Peyer's patch (tissue), 4 donors: Measurements from ENCODE around the gene CD9. TPM values are rescaled to one million over a fixed set of nuclear protein-coding genes. Genes with fewer than 3 reads are reported as not detected.

Experiments used
- DNase-seq, 3 donors: peaks; one replicate each; pipeline ENCODE4 v3.0.0-alpha.2; 2017 to 2019
- H3K27ac ChIP-seq, 4 donors: fragments of 200-600 bp; sonication (generic); one replicate each; pipeline ENCODE4 v1.5.1; 2016 to 2019
- H3K27me3 ChIP-seq, 2 donors: fragments of 200-600 bp; sonication (generic); one replicate each; pipeline ENCODE4 v1.5.1; 2019
- H3K36me3 ChIP-seq, 3 donors: fragments of 200-600 bp; sonication (generic); one replicate each; pipeline ENCODE4 v1.5.1; 2016 to 2019
- H3K4me1 ChIP-seq, 4 donors: fragments of 200-600 bp; sonication (generic); one replicate each; pipeline ENCODE4 v1.5.1; 2016 to 2019
- H3K4me3 ChIP-seq, 4 donors: fragments of 200-600 bp; sonication (generic); 1 replicate in 3 of 4; 2 replicates in 1 of 4; pipeline ENCODE4 v1.5.1; 2016 to 2019; ENCODE audit warnings: mild to moderate bottlenecking in 1 of 4
- H3K9me3 ChIP-seq, 4 donors: fragments of 200-600 bp; sonication (generic); one replicate each; pipeline ENCODE4 v1.5.1; 2016 to 2019; ENCODE audit warnings: mild to moderate bottlenecking in 1 of 4
- CTCF ChIP-seq, 6 experiments: fragments of 450-650 bp in 4 of 6; fragments of 200-600 bp in 2 of 6; sonication (generic) in 1 of 6; IDR thresholded peaks; one replicate each; pipeline ENCODE4 v1.5.1; 2017 to 2019; ENCODE audit warnings: antibody characterized with exemption in 6 of 6, mild to moderate bottlenecking in 3 of 6, moderate library complexity in 1 of 6
- POLR2A ChIP-seq, 2 donors: fragments of 450-650 bp; IDR thresholded peaks; one replicate each; pipeline ENCODE4 v1.5.1; 2017; ENCODE audit warnings: antibody characterized with exemption in 2 of 2, mild to moderate bottlenecking in 2 of 2, moderate library complexity in 2 of 2
- total RNA-seq, 4 donors: library from RNA; depleted of rRNA; stranded (reverse); fragments of >200 nt; gene quantifications; one replicate each; pipeline ENCODE4 v1.1.0, GENCODE V29; 2016

Gene CD9
- total RNA-seq, 4 donors from 2014 or later, result 31.4 to 176 (median 141) TPM

GRCh38 chr12:6275928-6276887 lies 76.0 kb downstream of the CD9 start:
- Histone ChIP-seq H3K4me1 (peaks cover 0 to 26% (median 10%) of the 10 kb centered on the region in 4 donors), H3K27me3 (no peaks in the 10 kb centered on the region), H3K27ac (no peak overlapping the region), H3K9me3 (no peaks in the 10 kb centered on the region), H3K4me3 (no peak overlapping the region), H3K36me3 (no peaks in the 10 kb centered on the region)
- peak in 2 of 3 donors; percentile 34 to 35 for DNase-seq
- TF ChIP-seq POLR2A (IDR thresholded peaks at IDR 0.05) (no peak), CTCF (IDR thresholded peaks at IDR 0.05) (no peak)

- DNase-seq, result peak in 2 of 3 donors; percentile 51 to 56
- Histone ChIP-seq H3K4me1 (peaks cover 0 to 26% (median 10%) of the 10 kb centered on the region in 4 donors), H3K27me3 (no peaks in the 10 kb centered on the region), H3K36me3 (no peaks in the 10 kb centered on the region), H3K4me3 (no peak overlapping the region), H3K9me3 (no peaks in the 10 kb centered on the region), H3K27ac (peak overlapping the region in 3 of 4 donors; percentile 41 to 84 (median 79))
- no peak for TF ChIP-seq POLR2A (IDR thresholded peaks at IDR 0.05)
- peak in 3 of 6 experiments; percentile 52 to 58 (median 53) for TF ChIP-seq CTCF (IDR thresholded peaks at IDR 0.05)
Observed at GRCh38 chr12:6276956-6277620, 76.9 kb downstream of the CD9 start.

- no peaks in the 10 kb centered on the region for H3K9me3 ChIP-seq
- TF ChIP-seq CTCF (IDR thresholded peaks at IDR 0.05) (no peak), POLR2A (IDR thresholded peaks at IDR 0.05) (no peak)
- peak in 2 of 3 donors; percentile 31 to 59 for DNase-seq
- no peaks in the 10 kb centered on the region for H3K36me3 ChIP-seq
- peak overlapping the region; percentile 69 to 93 (median 82) for H3K27ac ChIP-seq
- peaks cover 0 to 26% (median 10%) of the 10 kb centered on the region in 4 donors for H3K4me1 ChIP-seq
- peak overlapping the region; percentile 48 to 69 (median 58) for H3K4me3 ChIP-seq
- no peaks in the 10 kb centered on the region for H3K27me3 ChIP-seq
Observed at GRCh38 chr12:6277982-6278438, 77.8 kb downstream of the CD9 start.

GRCh38 chr12:6278439-6279255 lies 78.4 kb downstream of the CD9 start:
- DNase-seq, result peak; percentile 69 to 97 (median 93)
- Histone ChIP-seq H3K9me3 (no peaks in the 10 kb centered on the region), H3K27ac (peak overlapping the region; percentile 69 to 93 (median 82)), H3K4me1 (peaks cover 0 to 26% (median 10%) of the 10 kb centered on the region in 4 donors), H3K36me3 (no peaks in the 10 kb centered on the region), H3K27me3 (no peaks in the 10 kb centered on the region), H3K4me3 (peak overlapping the region; percentile 48 to 69 (median 58))
- TF ChIP-seq CTCF (IDR thresholded peaks at IDR 0.05), result peak; percentile 82 to 100 (median 99)
- peak; percentile 58 to 62 for TF ChIP-seq POLR2A (IDR thresholded peaks at IDR 0.05)

- Histone ChIP-seq H3K9me3 (no peaks in the 10 kb centered on the region), H3K4me1 (peaks cover 0 to 26% (median 10%) of the 10 kb centered on the region in 4 donors), H3K4me3 (peak overlapping the region in 2 of 4 donors; percentile 54 to 62), H3K27me3 (no peaks in the 10 kb centered on the region), H3K36me3 (no peaks in the 10 kb centered on the region), H3K27ac (peak overlapping the region in 3 of 4 donors; percentile 9 to 93 (median 84))
- no peak for TF ChIP-seq POLR2A (IDR thresholded peaks at IDR 0.05)
- TF ChIP-seq CTCF (IDR thresholded peaks at IDR 0.05), result no peak
- DNase-seq, result no peak
Observed at GRCh38 chr12:6279256-6279628, 79.0 kb downstream of the CD9 start.
